Esophagus mucosa (tissue), 1 donor: Measurements from ENCODE around the gene SLC16A11. TPM values are rescaled to one million over a fixed set of nuclear protein-coding genes. Genes with fewer than 3 reads are reported as not detected.

Experiments
- ATAC-seq: fragments of 200-7000 bp; cut with Tn5 transposase; one replicate; pipeline ENCODE4 v1.9.1; 2020
- total RNA-seq: library from RNA; stranded (reverse); gene quantifications from one replicate; pipeline ENCODE4 v1.2.4, GENCODE V29; 2023
- donor health status: DM: yes; HTN: yes; CAD: no.

SLC16A11 gene
- total RNA-seq, 1 donor from 2014 or later = 0.60 TPM

DNA sequence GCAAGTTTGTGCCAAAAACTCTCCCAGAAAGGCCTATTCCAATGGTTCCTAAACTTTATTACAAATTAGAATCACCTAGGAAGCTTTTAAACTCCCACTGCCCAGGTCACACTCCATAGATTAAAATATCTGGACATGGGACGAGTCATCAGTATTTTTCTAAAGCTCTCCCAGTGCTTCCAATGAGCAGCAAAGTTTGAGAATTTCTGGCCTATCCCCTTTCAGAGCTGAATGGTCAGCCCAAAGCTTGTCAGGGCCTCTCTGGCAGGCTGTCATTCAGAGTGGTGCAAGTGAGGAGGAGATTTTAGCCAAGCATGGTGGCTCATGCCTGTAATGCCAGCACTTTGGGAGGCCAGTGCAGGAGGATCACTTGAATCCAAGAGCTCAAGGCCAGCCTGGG is 18.6 kb downstream of the SLC16A11 start:
- no peak for ATAC-seq

DNA sequence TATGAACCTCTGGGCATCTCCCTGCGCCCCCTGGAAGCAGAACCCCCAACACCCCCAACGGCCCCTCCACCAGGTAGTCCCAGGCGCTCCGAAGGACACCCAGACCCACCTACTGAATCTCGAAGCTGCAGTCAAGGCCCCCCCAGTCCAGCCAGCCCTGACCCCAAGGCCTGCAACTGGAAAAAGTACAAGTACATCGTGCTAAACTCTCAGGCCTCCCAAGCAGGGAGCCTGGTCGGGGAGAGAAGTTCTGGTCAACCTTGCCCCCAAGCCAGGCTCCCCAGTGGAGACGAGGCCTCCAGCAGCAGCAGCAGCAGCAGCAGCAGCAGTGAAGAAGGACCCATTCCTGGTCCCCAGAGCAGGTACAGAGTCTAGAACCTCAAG is 19.5 kb downstream of the SLC16A11 start:
- ATAC-seq = no peak

DNA sequence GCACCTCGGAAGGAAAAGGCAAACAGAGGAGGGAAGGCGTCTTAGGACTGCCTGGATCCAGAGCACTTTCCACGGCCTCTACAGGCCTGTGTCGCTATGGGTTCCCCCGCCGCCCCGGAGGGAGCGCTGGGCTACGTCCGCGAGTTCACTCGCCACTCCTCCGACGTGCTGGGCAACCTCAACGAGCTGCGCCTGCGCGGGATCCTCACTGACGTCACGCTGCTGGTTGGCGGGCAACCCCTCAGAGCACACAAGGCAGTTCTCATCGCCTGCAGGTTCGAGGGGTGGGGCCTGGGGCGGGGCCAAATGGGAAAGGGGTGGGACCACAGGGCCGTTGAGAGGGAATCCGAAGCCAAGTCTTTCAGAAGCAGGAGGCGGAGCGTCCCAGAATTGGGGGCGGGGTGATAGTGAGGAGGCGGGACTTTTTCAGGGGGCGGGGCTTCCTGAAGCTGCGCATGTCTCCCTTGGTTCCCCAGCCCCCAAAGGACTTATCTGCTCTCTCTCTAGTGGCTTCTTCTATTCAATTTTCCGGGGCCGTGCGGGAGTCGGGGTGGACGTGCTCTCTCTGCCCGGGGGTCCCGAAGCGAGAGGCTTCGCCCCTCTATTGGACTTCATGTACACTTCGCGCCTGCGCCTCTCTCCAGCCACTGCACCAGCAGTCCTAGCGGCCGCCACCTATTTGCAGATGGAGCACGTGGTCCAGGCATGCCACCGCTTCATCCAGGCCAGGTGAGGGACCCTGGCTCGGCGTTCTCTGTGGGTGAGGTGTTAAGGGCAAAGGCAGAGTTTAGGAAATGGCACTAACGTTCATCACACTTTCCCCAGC is 20.1 kb downstream of the SLC16A11 start:
- ATAC-seq = peak; percentile 80

DNA sequence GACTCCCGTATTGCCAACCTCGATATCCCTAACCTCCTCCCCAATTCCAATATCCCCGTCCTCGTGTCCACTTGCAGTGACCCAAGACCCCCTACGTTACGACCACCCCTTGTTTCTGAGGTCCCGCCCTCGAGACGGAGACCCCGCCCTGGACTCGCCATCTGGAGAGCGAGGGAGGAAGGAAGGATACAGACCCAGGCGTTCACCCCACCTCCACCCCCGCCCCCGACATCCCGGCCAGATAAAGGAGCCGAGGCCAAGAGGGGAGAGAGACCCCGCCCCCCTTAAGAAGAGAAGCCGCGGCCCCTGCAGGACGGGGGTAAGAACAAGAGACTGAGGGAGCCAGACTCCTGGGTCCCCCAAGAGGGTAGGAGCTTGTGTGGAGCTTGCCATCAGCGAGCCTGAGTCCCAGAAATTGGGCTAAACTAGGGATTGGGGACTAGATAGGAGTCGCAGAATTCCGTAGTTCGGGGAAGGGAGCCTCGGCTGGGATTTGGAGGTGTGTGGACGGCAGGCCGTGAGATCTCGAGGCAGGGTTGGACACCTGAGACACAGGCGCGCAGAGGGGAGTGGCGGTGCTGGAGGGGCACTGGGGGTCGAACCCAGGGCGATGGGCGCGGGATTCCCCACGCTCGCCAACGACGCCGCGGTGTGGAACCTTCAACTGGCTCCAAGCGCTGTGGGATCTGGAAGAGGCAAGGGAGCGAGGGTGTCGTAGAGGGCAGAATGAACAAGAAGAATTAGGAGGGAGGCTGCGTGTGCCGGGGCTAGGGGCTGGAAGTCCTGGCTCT is 20.9 kb downstream of the SLC16A11 start, which contains the start of gene BCL6B:
Gene BCL6B (plus strand): TSS at position 270 of the 791 bp plus-strand sequence. CDS start 622 bp downstream, outside the sequence.
- ATAC-seq = peak; percentile 1

DNA sequence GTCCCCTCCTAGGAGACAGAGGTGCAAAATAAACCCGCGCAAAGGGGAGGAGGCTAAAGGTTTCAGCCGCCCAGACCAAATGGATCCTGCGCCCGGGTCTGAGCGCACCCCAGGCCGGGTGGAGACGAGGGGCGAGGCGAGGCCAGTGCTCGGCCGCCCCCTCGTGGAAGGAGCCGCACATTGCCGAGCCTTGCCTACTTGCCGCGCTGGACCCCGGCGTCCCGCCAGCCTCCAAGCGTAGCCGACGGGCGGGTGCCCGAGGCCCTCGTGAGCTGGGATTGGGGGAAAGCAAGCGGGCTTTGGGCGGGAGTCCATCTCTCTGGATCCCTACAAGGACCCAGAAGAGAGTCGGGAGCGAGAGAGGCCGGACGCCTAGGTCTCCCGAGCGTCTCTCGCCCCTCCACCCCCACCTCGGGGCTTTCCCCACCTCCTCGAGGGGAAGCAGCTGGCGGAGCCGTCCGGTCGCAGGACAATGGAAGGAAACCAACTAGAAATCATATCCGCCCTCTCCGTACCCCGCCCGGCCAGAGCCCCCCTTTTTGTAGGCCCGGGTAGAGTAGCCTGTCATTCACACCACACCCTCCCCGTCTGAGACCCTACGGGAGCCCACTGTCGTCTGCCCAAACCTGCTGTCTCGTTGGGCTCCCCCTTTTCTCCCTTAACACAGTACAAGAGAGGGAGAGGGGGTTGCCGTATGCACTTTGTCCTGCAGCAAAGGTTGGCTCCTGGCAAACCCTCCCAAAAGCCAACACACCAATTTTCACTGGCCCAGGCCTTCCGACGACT is 21.7 kb downstream of the SLC16A11 start:
- ATAC-seq = peak; percentile 65

DNA sequence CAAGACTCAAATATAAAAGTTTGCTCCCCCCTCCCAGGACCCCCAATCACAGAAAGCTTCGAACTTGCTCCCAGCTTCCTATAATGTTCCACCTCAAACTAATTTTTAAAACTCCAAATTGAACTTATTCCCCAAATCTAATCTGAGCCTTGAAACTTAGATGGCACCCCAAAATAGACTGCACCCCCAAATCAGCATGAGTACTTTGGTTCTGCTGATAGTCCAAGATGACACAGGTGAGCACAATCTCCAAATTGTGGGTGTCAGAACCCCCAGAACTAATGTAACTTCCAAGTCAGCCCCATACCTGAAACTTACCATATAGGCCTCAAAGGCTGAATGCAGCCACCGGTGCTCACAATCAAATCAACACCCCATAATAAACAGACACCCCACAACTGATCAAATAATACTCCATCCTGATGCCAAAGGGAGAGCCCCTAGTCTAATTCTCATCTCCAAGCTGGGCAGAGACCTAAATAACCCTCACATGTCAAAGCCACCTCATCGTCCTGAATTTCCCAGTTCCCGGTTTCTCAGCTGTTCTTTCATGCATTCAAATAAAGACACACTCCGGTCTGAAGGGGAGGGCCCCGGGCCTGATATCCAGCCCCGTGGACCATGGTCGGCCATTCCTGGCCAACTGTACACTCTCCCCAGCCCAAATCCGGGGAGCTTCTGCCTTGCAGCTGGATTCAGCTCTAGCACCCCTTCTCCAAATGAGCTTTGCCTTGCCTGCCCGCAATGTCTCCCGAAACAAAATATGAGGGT is 22.8 kb downstream of the SLC16A11 start:
- no peak for ATAC-seq

DNA sequence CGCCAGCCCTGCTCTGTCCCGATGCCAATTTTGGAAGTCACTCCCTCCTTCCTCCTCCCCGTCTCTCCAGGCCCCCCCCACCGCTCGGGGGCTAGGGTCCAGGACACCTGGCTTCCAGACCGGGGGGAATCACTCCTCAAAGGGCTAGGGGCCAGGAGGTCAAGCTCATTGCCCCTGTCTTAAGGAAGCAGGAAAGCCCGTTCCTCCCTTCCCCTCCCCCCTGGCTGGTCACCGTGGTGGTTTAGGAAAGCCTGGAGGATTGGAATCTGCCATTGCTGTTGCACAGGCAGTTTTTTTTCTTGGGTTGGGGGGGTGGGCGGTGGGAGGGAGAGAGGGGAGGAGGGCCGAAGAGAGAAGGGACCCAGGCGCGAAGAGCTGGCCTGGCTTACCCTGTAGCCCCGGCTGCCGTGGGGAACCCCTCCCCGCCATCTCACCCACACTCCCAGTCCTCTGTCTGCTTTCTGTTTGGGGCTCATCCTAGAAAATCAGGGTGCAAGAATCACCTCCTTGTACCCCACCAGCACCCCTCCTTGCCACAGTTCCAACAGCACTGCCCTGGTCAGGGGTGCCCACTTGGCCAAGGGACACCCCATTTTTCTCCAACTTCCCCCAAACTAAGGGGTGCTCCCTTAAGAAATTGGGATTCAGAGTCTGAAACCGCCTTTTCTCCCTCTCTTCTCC is 23.9 kb downstream of the SLC16A11 start:
- no peak for ATAC-seq

DNA sequence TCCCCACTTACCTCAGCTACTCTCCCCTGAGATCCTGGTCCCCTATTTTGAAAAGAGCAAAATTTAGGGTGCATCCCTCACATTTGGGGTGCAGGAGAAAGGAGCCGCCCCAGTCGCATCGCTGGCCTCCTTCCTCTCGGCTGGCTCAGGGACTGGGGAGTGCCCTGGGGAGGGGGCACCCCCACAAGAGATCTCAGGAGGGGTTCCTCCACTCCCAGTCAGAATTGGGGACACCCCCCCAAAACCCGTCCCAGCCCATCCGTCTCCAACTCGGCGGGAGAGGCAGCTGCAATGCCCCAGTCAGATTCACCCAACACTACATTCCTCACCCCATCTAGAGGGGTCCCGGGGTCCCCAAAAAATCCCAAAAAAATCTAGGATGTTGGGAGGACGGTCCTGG is 24.5 kb downstream of the SLC16A11 start:
- ATAC-seq = no peak

DNA sequence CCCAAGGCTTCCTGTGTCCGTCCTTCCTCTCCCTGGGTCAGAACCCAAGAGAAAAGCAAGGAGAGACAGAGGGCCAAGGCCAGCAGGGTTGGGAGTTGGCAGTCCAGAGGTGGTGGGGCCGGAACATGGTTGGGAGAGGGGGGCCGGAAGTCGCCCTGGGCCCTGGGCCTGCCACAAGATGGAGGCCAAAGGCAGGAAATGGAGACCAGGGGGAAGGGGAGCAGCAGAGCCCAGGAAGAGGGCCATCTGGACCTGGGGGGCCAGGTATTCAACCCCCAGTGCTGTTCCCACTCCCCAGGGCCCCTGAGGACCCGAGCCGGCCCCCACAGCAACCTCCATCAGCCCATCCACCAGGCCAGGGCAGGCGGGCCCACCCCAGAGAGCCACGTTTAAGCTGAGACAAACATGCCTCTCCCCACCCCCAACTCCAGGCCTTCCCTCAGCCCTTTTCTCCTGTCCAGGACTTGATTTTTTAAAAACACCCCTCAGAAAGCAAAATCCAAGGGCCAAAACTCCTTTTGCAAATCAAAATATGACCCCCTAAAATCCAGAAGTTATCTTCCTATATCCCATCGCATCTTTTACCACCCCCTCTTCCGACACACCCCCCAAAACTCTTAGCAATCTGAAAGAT is 25.4 kb downstream of the SLC16A11 start:
- no peak for ATAC-seq

DNA sequence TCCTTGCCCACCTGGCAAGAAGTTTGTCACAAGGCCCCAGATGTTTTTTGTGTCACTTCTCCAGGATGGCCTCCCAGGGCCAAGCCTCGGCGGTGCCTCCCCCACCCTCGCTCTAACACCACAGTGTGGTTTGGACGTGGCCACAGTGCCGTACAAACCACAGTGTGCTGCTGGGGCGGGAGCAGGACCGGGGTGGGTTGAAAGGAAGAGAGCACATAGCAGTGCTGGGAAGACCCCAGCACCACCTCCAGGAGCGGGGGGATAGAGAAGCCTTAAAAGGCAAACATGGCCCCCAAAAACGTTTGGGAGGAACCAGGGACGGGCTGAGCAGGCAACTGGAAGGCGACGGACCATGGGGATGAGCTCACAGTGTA is 26.1 kb downstream of the SLC16A11 start:
- no peak for ATAC-seq

DNA sequence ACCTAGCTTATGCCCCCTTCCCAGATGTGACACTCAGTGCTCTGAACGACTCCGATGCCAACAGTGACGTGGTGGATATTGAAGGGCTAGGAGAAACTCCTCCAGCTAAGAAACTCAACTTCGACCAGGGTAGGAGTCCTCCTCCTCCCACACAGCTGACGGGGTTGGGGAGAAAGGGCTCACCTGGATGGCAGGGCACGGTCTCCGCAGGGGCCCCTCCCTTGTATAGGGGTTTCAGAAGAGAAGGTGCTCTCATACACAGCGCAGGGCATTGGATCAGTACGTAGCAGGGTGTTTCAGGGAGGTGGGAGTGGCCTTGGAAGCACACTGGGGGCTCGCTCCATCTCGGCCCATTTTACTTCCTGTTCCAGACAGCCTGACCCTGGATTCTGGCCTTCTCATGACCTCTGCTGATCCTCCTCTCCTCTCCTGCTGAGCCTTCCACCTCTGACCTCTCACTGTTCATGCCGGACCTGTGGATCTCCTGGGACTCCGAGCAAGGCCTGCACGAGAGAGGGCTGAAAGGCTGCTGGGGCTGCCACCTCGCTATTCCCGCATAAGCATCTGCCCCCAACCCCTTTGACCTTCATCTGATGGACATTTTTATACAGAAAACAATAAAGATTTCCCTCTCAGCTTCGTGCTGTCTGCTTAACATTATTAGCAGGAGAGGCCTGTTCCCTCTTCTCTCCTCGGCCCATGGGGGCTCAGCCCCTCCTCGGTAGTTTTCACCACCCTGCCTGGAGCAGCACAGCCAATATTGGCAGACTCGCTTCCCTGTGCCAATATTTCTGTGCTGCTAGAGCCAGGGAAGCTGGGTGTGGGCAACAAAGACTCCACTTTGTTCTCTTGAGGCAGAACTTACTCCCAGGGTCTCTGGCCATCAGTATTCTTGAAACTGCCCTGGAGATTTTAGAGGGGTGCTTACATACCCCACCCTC is 26.7 kb downstream of the SLC16A11 start:
- ATAC-seq = no peak

DNA sequence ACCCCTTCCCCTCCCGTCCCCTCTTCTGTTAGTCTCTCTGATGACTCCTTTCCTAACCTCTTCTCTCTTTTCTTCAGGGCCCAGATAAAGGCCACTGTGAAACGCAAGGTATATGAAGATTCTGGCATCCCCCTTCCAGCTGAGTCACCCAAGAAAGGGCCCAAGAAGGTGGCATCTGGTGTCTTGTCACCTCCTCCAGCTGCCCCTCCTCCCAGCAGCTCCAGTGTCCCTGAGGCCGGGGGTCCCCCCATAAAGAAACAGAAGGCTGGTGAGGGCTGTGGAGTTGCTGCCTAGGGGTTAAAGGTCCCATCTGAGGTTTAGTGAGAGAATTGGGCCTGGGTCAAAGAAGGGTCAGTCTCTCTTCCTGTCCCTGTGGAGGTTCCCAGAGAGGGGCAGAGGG is 27.5 kb downstream of the SLC16A11 start:
- no peak for ATAC-seq

DNA sequence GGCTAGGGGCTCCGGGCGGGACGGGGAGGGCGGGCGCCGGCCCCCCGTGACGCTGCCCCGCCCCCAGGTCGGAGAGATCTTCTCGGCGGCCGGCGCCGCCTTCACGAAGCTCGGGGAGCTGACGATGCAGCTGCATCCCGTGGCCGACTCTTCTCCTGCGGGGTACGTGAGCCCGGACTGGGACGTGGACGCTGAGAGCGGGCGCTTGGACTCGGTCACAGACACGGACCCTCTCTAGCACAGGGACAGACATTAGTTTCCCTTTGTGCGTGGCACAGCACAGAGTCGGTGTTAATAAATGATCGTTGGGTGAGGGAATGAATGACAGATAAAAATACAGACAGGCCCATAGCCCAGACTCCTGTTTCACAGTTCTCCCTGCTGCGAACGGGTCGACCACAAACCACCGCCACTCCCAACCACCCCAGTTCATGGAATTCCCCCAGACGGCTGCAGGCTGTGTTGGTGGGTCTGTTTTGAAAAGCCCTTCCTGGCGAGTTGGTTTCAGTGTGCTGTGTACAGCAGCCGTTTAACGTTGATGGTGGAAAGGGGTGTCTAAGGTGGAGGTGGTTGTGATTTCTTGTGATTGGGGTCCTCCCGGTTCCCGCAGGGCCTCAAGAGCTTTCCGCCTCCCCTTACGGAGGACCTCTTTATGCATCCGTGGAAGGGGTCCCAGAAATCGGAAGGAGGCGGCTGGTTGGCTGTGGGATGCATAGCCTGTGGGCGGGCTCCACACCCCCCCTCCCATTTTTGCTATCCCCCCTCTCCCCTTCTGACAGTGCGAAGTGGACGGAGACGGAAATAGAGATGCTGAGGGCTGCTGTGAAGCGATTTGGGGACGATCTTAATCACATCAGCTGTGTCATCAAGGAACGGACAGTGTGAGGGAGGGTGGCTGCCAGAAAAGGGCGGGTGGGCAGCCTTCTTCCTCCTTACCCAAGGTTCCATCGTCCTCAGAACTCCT is 28.6 kb downstream of the SLC16A11 start:
- ATAC-seq = no peak

DNA sequence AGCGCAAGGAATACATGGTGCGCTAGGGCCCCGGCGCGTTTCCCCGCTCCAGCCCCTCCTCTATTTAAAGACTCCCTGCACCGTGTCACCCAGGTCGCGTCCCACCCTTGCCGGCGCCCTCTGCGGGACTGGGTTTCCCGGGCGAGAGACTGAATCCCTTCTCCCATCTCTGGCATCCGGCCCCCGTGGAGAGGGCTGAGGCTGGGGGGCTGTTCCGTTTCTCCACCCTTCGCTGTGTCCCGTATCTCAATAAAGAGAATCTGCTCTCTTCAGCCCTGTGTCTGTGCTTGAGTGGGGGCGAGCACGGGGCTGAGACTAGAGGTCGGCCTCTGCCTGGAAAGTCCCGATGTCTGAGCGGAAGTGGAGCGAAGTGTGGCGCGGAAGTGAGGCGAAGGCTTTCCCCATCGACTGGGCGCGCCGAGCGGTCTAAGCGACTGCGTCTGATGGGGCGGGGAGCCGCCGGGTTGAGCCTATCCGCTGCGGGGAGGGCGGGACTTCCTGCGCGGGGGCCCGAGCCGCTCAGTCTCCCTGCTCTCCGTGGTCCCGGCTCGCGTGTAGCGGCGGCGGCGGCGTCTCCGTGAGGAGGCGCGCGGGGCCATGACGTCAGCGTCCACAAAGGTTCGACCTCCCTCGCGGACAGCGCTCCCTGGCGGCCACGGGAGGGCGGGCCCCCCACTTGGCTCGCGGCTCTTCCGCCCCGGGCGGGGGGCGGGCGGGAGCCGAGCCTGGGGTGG is 29.5 kb downstream of the SLC16A11 start:
- ATAC-seq = peak; percentile 90

DNA sequence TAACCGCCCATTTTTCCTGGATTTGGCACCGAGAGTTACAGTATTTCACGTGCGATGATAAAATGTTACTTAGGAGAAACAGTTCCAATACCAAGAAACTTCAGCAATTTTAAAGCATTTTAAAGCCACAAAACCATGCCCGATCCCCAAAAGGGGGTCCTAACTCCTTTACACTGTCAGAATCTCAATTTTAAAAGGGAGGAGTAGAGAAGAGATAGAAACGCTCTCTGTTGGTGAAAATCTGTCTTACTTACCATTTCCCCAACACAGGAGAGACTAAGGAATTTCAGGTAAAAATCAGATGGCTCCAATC is 32.0 kb downstream of the SLC16A11 start:
- ATAC-seq = no peak

DNA sequence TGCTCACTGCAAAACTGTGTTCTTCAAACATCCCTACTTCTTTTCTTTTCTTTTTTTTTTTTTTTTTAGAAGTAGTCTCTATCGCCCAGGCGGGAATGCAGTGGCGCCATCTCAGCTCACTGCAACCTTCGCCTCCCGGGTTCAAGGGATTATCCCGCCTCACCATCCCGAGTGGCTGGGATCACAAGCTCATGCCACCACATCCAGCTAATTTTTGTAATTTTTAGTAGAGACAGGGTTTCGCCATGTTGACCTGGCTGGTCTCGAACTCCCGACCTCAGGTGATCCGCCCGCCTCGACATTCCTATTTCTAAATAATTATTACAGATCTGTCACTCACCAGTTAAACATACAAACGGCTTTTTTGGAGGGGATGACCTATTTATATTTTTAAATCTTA is 32.5 kb downstream of the SLC16A11 start:
- ATAC-seq = no peak

DNA sequence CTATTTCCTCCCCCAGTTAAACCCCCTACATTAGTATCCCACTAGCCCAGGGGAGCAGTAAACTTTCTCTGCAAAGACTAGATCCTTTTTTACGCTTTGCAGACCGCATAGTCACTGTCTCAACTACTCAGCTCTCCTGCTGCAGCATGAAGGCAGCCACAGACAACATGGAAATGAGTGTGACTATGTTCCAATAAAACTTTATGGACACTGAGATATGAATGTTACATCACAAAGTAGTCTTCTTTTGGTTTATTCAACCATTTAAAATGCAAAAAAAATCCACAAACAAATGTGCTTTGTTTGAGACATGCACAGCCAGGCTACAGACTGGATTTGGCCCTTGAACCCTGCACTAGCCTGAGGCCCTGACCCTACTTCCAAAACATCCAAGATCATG is 33.4 kb downstream of the SLC16A11 start:
- ATAC-seq = no peak

DNA sequence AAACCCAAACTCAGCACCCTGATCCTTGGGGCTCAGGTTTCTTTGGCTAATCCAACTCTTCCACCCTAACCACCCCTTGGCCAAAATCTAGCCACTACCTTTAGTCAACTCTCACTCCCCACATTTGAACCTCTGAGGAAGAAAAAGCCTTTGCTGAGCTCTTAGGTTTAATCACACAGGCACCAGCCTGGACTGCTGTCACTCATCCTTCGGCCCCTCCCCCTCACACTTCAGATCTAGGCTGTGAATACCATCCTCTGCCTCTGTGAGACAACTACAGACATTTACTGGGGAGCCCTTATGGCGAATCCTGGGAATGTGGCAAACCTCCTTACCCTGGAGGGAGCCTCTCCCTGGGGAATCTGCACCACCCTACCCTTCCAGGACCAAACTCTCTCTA is 36.7 kb downstream of the SLC16A11 start:
- no peak for ATAC-seq
